Measurements from ENCODE around the gene CA12.

DNA sequence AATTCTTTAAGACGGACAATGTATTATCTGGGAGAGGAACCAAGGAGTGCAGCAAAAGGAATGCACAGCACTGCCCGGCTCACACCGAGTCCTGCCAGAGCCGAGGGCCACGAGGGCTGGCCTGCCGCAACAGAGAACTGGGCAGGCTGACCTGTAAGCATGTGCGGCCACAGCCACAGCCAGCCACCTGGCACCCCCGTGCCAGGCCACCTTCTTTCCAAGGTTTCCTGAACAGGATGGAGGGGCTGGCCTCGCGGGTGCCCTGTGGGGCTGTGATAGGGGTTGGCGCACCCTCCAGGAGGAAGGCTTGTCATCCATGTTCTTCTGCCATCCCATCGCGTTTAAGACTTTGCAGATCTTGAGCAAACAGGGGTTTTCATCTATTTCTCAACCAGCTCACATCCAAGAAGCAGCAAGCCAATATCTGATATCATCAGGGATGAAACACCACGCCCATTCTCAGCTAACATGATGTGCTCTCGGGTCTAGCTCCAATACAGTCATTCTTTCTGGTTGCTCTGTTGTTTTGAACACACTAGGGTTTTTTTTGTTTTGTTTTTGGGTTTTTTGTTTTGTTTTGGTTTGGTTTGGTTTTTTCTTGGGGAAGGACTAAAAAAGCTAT, 10.2 kb downstream of the CA12 start:
- TF ChIP-seq EP300 (IDR thresholded peaks at IDR 0.05) (no peak), POLR2A (IDR thresholded peaks at IDR 0.05) (no peak)

All from ovary (tissue), 1 donor.